GM18519 (cell line): ENCODE measurements around the gene PSMD7.
"Not testable (repeated sequence)": the region's sequence is repeated elsewhere in the genome, so short reads cannot be mapped to it uniquely, and the experiment has no call there.

ENCODE experiments used
- ATAC-seq: cut with Tn5 transposase; IDR thresholded peaks from one replicate; pipeline ENCODE4 v1.9.1; 2021; ENCODE audit warnings: mild to moderate bottlenecking, moderate library complexity; ENCODE audit not compliant: unreplicated experiment, low FRiP score

Gene PSMD7

DNA sequence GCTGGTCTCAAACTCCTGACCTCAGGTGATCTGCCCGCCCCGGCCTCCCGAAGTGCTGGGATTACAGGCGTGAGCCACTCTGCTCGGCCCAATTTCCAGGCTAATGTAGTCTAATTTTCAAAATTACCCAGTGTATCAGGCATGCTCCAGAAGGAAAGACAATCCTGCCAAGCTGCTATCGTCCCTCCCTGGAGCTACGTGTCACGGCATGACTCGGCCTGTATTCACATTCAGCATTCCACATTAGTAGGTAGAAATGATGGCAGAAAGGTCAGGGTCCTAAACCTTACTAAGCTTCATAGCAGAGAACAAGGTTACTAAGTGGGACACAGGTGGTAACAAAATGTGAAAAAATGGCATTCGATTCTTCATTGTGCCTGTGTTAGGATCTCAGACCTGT, 42.6 kb downstream of the PSMD7 start:
- ATAC-seq: not testable (repeated sequence)

DNA sequence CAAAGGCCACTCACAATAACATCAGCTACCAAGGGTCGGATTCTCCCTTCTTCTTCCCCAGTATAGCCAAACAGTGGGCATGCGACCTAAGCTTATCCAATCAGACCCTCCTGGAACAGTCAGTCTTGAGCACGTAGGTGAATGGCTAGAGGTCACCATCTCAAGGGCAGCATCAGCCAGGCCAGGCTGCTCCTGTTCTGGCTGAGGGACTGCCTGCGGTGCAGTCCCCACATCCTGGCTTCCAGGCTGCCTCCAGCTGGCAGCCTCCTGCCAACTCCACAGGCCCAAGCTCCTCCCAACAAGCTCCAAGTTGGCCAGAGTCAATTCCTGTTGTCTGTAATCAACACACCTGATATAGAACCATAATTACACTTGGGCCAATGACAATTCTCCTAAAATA, 56.4 kb downstream of the PSMD7 start:
- ATAC-seq: not testable (repeated sequence)
